OCI-LY1 (cell line): ENCODE data around the gene GABBR2.

Source experiments
- H2AFZ ChIP-seq: fragments of 200-600 bp; sonication (generic), shearing (Covaris generic); 2 replicates; pipeline ENCODE4 v1.6.0; 2014; ENCODE audit warnings: antibody characterized with exemption, mild to moderate bottlenecking, low read length
- H3F3A ChIP-seq: fragments of 200-600 bp; sonication (generic), shearing (Covaris generic); 2 replicates; pipeline ENCODE4 v1.6.0; 2014; ENCODE audit warnings: mild to moderate bottlenecking, antibody characterized with exemption, low read length, moderate library complexity; ENCODE audit not compliant: insufficient read depth
- H3K27ac ChIP-seq: fragments of 200-600 bp; sonication (generic); 2 replicates; pipeline ENCODE4 v1.5.1; 2014; ENCODE audit warnings: low read length, mixed run types, mild to moderate bottlenecking, low read depth; ENCODE audit not compliant: poor library complexity, severe bottlenecking
- H3K27me3 ChIP-seq: fragments of 200-600 bp; sonication (generic); 2 replicates; pipeline ENCODE4 v1.6.0; 2014; ENCODE audit warnings: antibody characterized with exemption, mild to moderate bottlenecking, low read length, moderate library complexity; ENCODE audit not compliant: insufficient read depth
- H3K36me3 ChIP-seq: fragments of 200-600 bp; sonication (generic); 2 replicates; pipeline ENCODE4 v1.6.1; 2014; ENCODE audit warnings: mild to moderate bottlenecking, antibody characterized with exemption, low read length, moderate library complexity, mixed read lengths; ENCODE audit not compliant: insufficient read depth
- H3K4me1 ChIP-seq: fragments of 200-600 bp; sonication (generic); 2 replicates; pipeline ENCODE4 v1.5.1; 2014; ENCODE audit warnings: mild to moderate bottlenecking, low read length, moderate library complexity; ENCODE audit not compliant: insufficient read depth, severe bottlenecking
- H3K4me2 ChIP-seq: fragments of 200-600 bp; sonication (generic), shearing (Covaris generic); 2 replicates; pipeline ENCODE4 v1.6.1; 2014; ENCODE audit warnings: low read length
- H3K4me3 ChIP-seq: fragments of 200-600 bp; sonication (generic); 2 replicates; pipeline ENCODE4 v1.5.1; 2014; ENCODE audit warnings: low read length, low read depth, mild to moderate bottlenecking, mixed read lengths; ENCODE audit not compliant: poor library complexity, severe bottlenecking
- H3K79me2 ChIP-seq: fragments of 200-600 bp; shearing (Covaris generic); 2 replicates; pipeline ENCODE4 v1.6.1; 2016; ENCODE audit warnings: mixed run types, low read length, mixed read lengths; ENCODE audit not compliant: insufficient read depth
- H3K9ac ChIP-seq: fragments of 200-600 bp; sonication (generic), shearing (Covaris generic); 2 replicates; pipeline ENCODE4 v1.6.1; 2014; ENCODE audit warnings: mild to moderate bottlenecking, low read length, mixed read lengths
- H3K9me2 ChIP-seq: fragments of 200-600 bp; sonication (generic), shearing (Covaris generic); 2 replicates; pipeline ENCODE4 v1.6.1; 2014; ENCODE audit warnings: low read depth, mild to moderate bottlenecking, low read length, mixed read lengths
- H3K9me3 ChIP-seq: fragments of 200-600 bp; shearing (Covaris generic); 2 replicates; pipeline ENCODE4 v1.6.1; 2014; ENCODE audit warnings: low read length, mixed read lengths
- H4K20me1 ChIP-seq: fragments of 200-600 bp; sonication (generic), shearing (Covaris generic); 2 replicates; pipeline ENCODE4 v1.6.0; 2016; ENCODE audit warnings: mild to moderate bottlenecking, low read length; ENCODE audit not compliant: insufficient read depth
- CTCF ChIP-seq: fragments of 200-600 bp; sonication (generic), shearing (Covaris generic); IDR thresholded peaks from 2 replicates; pipeline ENCODE4 v1.5.1; 2017; ENCODE audit warnings: mild to moderate bottlenecking, antibody characterized with exemption, low read length, moderate library complexity, mixed read lengths
- EZH2 ChIP-seq: fragments of 200-600 bp; sonication (generic), shearing (Covaris generic); IDR thresholded peaks from 2 replicates; pipeline ENCODE4 v1.8.0; 2017; ENCODE audit warnings: borderline replicate concordance, mixed run types, mild to moderate bottlenecking, antibody characterized with exemption, low read length, moderate library complexity, mixed read lengths

Gene GABBR2

GRCh38 chr9:98700801-98701200, 7.9 kb downstream of the GABBR2 start:
- no peak overlapping the region for H3K4me3 ChIP-seq
- H3K79me2 ChIP-seq = no peaks in the 10 kb centered on the region
- H4K20me1 ChIP-seq = no peaks in the 10 kb centered on the region
- no peak overlapping the region for H3K27ac ChIP-seq
- H3K9me2 ChIP-seq = no peaks in the 10 kb centered on the region
- no peak overlapping the region for H3K9ac ChIP-seq
- no peak for TF ChIP-seq EZH2
- TF ChIP-seq CTCF = no peak
- H2AFZ ChIP-seq = no peak overlapping the region
- no peaks in the 10 kb centered on the region for H3K9me3 ChIP-seq
- H3K4me2 ChIP-seq = no peak overlapping the region
- H3K27me3 ChIP-seq = peaks cover 3% of the 10 kb centered on the region; the same call in 1 of the 2 replicates
- H3K36me3 ChIP-seq = no peaks in the 10 kb centered on the region
- no peaks in the 10 kb centered on the region for H3F3A ChIP-seq
- H3K4me1 ChIP-seq = no peaks in the 10 kb centered on the region

DNA sequence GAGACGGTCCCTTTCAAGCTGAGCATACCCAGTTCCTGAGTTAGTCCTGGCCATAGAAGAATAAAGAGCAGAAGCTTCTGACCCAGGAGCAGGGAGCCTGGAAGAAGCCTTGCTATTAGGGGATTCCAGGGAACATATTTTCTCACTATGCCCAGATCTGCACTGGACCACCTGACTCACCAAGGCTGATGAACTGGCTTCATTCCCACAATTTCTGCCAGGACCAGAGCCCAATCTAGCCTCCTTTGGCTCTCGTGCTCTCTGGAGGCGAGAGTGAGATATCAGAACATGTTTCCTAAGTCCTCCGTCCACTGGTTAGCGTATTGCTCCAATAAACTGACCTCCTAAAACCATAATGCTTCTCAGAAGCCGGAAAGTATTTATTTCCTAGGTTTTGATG, 9.9 kb downstream of the GABBR2 start:
- Histone ChIP-seq H3F3A (no peaks in the 10 kb centered on the region), H3K4me1 (no peaks in the 10 kb centered on the region), H3K36me3 (no peaks in the 10 kb centered on the region), H3K27ac (no peak overlapping the region), H3K27me3 (0 out of 2 replicates have a peak, but pooled peaks cover 3% of the 10 kb centered on the region), H2AFZ (no peak overlapping the region), H3K79me2 (no peaks in the 10 kb centered on the region), H3K9me3 (no peaks in the 10 kb centered on the region), H4K20me1 (no peaks in the 10 kb centered on the region), H3K4me2 (no peak overlapping the region), H3K9ac (no peak overlapping the region), H3K9me2 (no peaks in the 10 kb centered on the region), H3K4me3 (no peak overlapping the region)
- no peak for TF ChIP-seq CTCF
- TF ChIP-seq EZH2 = no peak

DNA sequence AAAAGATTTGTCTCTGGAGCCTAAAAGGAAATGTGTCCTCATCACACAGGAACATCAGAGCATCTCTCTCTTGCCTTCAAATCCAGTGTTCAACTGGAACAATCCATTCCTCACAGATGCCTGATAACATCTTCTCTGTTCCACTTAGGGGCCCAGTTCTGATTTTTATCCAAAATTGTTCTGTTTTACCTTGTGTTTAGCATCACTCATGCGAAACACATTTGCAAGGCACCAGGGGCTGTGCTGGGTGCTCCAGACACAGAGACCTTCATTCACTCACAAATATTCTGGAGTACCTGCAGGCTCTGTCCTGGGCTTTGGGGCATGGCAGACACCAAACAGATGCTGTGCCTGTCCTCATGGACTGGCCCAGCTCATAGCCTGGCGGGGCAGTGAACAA, 13.8 kb downstream of the GABBR2 start:
- H3K4me1 ChIP-seq = no peaks in the 10 kb centered on the region
- H3K9me3 ChIP-seq = no peaks in the 10 kb centered on the region
- no peak overlapping the region for H3K9ac ChIP-seq
- no peaks in the 10 kb centered on the region for H4K20me1 ChIP-seq
- no peak overlapping the region for H2AFZ ChIP-seq
- H3K79me2 ChIP-seq = no peaks in the 10 kb centered on the region
- no peaks in the 10 kb centered on the region for H3K9me2 ChIP-seq
- no peaks in the 10 kb centered on the region for H3K36me3 ChIP-seq
- no peak for TF ChIP-seq CTCF
- TF ChIP-seq EZH2 = no peak
- H3K4me3 ChIP-seq = no peak overlapping the region
- no peaks in the 10 kb centered on the region; the same call in 1 of the 2 replicates for H3K27me3 ChIP-seq
- no peak overlapping the region for H3K27ac ChIP-seq
- no peak overlapping the region for H3K4me2 ChIP-seq
- no peaks in the 10 kb centered on the region for H3F3A ChIP-seq
